Stomach (tissue), 4 donors: Measurements from ENCODE around the gene GNG7.

Experiments
- EP300 ChIP-seq: sonication (generic); formaldehyde crosslinking; IDR thresholded peaks from one replicate; pipeline ENCODE4 v1.6.1; 2017; ENCODE audit warnings: antibody characterized with exemption
- POLR2A ChIP-seq, 4 donors: fragments of 450-650 bp; IDR thresholded peaks; one replicate each; pipeline ENCODE4 v1.6.1; 2016; ENCODE audit warnings: antibody characterized with exemption in 4 of 4, control low read depth in 2 of 4, mild to moderate bottlenecking in 1 of 4, moderate library complexity in 1 of 4
- POLR2AphosphoS5 ChIP-seq, 3 donors: sonication (generic); formaldehyde crosslinking; IDR thresholded peaks; one replicate each; pipeline ENCODE4 v1.6.1; 2016; ENCODE audit warnings: antibody characterized with exemption in 3 of 3
- TF ChIP-seq, protein P1 (sequence below), 7 experiments: fragments of 450-650 bp in 4 of 7; fragments of 200-600 bp in 3 of 7; sonication (generic) in 3 of 7; IDR thresholded peaks; one replicate each; pipeline ENCODE4 v1.5.1; 2016 to 2019; ENCODE audit warnings: antibody characterized with exemption in 7 of 7, control low read depth in 2 of 7, mild to moderate bottlenecking in 1 of 7

DNA sequence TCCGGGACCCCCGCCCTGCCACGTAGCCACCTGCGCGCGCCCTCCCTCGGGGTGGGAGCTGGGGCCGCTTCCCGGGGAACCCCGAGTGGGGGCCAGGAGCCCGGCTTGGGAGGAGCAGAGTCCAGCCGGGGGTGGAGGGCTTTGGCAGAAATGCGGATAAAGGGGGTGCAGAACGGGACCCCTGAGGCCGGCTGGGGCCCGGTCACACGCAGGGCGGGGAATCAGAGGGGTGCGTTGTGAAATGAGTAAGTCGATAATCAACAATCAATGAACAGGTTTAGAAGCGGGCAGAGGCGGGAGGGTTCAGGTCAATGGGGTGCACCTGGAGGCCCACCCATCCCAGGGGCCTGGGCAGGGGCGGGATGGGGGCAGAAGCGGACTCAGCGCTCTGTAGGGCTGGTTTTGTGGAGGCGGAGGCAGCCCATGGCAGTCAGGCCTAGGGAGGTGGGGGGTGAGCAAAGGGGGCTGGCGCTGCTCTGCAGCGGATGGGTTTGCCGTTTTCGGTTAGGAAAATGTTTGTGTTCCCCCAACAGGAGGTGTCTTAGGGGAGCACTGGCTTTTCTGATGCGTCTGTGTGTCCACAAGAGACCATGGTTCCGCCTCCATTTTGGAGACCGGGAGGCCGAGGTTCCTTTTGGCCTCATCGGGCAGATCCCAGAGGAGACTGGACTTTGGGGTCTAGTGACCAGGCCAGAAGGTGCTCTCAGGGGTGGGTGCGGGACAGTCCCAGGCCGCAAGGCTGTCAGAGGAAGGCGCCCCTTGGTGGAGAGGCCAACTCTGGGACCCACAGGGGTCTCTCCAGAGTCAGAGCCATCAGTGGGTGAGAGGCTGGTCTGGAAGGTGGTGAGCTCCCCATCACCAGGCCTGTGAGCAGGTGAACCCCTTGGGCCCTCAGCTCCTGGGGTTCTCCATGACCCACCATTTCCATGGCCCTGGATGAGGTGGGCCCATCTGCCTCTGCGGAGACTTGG, 19.4 kb upstream of the GNG7 start:
- no peak for TF ChIP-seq EP300
- no peak for TF ChIP-seq POLR2AphosphoS5 (IDR thresholded peaks at IDR 0.05)
- TF ChIP-seq POLR2A (IDR thresholded peaks at IDR 0.05), result no peak
- TF ChIP-seq, protein P1, sequence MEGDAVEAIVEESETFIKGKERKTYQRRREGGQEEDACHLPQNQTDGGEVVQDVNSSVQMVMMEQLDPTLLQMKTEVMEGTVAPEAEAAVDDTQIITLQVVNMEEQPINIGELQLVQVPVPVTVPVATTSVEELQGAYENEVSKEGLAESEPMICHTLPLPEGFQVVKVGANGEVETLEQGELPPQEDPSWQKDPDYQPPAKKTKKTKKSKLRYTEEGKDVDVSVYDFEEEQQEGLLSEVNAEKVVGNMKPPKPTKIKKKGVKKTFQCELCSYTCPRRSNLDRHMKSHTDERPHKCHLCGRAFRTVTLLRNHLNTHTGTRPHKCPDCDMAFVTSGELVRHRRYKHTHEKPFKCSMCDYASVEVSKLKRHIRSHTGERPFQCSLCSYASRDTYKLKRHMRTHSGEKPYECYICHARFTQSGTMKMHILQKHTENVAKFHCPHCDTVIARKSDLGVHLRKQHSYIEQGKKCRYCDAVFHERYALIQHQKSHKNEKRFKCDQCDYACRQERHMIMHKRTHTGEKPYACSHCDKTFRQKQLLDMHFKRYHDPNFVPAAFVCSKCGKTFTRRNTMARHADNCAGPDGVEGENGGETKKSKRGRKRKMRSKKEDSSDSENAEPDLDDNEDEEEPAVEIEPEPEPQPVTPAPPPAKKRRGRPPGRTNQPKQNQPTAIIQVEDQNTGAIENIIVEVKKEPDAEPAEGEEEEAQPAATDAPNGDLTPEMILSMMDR (IDR thresholded peaks at IDR 0.05), result no peak
